GM20431 (cell line): Measurements from ENCODE around the gene TATDN3.

Source experiments
- in situ Hi-C: fragments of 300-500 bp; cut with MseI, MboI; formaldehyde crosslinking; loops from one replicate; pipeline ENCODE4 v1.15.0; 2020; ENCODE audit warnings: low sequenced_read_pairs; ENCODE audit not compliant: unreplicated experiment

Gene TATDN3, protein sequence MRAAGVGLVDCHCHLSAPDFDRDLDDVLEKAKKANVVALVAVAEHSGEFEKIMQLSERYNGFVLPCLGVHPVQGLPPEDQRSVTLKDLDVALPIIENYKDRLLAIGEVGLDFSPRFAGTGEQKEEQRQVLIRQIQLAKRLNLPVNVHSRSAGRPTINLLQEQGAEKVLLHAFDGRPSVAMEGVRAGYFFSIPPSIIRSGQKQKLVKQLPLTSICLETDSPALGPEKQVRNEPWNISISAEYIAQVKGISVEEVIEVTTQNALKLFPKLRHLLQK

DNA sequence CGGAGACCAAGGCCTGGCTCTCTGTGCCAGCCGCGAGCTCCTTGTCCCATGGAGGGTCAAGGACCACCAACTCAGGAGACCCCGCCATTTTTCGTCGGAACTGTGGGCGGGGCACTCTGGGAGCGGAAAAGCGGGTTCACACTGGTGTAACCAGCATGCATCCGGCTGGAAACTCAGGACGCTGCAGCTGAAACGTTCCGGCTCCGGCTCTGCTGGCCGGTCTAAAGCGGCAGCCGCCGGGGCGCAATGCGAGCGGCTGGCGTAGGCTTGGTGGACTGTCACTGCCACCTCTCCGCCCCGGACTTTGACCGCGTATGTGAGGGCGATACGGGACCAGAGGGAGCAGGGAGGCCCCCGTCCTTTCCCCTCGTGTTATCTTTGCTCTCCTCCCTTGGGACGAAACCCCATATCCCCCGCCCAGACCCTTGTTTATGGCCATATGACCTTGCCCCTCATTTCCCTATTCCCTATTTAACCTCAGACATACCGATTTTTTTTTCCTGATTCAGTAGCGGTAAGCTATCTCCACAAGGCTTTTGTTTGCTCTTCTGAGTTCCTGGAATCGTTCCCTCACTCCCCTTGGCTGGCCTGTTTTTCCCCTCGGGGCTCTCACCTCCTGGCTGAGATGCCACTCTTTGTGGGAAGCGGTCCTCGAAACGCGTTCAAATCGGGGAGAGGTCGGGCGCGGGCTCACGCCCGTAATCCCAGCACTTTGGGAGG is at the start of gene TATDN3, which contains the start of gene NSL1:
TSS of gene TATDN3 (plus strand) at position 219 of the 720 bp plus-strand sequence. CDS start at position 247, 28 bp downstream.
TSS of gene NSL1 (minus strand) at position 102 of the 720 bp plus-strand sequence. CDS start at position 88, 14 bp downstream.
- in situ Hi-C loops = no loop called here

DNA sequence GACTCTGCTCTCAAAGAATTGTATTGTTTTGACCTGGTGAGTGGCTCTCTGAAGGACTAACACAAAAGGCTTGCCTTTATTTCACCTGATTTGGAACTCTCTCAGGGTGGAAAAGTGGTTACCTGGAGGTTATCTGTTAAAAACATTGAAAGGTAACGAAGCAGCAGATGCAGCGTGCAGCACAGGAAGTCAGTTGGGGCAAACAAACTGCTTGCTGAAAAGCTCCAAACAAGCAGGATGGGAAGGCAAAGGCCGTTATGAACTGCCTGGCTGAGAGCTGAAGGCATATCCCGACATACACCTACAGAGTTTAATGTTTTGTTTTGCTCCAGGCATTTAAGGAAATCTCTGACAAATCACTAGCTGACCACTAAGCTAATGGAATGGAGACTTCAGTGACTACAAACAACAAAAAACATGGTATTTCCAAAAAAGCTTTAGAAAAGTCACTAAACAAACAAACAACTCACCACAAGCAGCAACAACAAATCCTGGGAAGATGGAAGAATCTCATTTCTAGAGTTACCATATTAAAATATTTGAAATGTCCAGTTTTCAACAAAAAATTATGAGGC is 47.7 kb upstream of the TATDN3 start:
- in situ Hi-C loops = no loop called here

DNA sequence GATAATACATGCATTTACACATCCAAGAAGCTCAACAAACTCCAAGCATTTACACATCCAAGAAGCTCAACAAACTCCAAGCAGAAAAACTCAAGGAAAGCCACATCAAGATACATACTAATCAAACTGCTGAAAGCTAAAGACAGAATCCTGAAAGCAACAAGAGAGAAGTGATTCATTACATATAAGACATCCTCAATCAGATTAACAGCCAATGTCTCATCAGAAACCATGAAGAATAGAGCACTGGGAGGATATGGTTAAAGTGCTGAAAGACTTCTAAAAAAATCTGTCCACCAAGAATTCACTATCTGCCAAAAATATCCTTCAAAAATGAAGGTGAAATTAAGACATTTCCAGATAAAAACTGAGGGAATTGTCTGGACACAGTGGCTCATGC is 46.4 kb upstream of the TATDN3 start:
- in situ Hi-C loops = no loop called here

DNA sequence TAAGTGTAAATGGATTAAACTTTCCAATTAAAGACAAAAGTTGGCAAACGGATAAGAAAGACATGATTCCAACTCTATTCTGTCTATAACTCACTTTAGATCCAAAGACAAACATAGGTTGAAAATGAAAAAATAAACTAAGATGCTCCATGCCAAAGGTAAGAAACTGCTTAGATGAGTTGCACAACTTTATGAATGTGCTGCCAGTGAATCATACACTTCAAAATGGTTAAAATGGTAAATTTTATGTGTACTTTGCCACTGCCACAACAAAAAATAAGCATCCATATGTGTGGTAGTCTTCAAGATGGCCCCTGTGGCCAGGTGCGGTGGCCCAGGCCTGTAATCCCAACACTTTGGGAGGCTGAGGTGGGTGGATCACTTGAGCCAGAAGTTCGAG is 45.1 kb upstream of the TATDN3 start:
- in situ Hi-C loops = no loop called here

DNA sequence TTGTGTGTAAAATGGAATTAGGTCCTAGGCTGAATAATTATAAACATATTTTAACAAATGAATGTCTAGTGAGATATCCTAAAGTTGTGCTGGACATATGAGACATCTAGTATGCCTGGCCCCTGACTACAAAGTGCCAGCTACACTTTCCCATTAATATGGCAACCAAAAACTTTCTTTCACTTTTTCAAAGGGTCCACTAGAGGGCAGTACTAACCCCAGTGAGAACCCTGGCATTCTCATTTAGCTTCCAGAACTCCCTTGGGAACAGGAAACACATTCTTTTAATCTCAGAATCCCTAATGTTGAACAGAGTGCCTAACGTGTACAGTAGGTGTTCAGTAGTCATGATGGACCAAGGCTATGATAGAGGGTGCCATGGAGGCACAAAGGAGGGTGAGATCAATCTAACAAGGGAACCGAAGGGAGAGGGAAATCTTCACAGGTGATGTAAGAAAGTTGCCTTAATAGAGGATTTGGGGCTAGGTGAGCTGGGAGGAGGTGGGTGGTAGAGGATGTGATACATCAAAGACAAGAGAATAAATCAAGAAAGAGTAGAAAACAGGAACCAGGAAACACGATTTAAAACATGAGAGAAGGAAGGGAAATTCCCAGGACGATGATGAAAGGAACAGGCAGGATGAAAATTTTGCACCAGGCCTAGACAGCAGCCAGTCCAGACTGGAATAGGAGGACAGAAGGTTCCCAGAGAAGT is 41.7 kb upstream of the TATDN3 start:
- in situ Hi-C loops = loop anchor here (25.0 kb wide), 2 partner anchors 88 to 288 kb away; no protein-coding TSS in a partner anchor

DNA sequence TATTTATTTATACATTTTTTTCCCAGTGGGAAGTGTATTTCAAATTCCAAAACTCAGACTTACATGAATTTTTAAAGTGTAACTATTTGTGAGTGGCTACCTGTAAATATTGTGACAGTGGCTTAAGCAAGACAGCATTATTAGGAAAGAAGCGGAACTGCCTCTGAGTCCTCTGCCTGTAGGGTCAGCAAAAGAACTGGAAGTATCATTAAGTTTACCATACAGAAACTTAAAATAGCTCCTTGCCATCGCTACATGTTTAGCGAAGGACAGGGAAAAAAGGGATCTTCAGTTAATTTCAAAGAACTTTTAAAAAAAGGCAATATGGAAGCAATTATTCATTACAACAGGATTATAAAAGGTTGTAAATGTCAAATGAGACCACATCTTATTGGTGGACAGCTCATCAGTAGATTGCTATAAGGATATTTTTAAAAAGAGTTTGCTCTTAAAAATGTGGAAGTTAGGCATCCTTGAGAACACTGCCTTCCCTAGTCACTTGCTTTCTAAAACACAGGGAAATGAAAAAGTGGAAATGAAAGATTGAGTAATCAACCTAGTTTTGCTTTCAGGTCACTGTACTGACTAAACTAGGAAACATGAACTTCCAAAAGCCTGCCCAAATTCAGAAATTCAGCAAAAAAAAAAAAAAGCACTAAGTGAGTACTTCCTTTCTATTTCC is 39.3 kb upstream of the TATDN3 start:
- in situ Hi-C loops = loop anchor here (25.0 kb wide), 2 partner anchors 90 to 290 kb away; no protein-coding TSS in a partner anchor

DNA sequence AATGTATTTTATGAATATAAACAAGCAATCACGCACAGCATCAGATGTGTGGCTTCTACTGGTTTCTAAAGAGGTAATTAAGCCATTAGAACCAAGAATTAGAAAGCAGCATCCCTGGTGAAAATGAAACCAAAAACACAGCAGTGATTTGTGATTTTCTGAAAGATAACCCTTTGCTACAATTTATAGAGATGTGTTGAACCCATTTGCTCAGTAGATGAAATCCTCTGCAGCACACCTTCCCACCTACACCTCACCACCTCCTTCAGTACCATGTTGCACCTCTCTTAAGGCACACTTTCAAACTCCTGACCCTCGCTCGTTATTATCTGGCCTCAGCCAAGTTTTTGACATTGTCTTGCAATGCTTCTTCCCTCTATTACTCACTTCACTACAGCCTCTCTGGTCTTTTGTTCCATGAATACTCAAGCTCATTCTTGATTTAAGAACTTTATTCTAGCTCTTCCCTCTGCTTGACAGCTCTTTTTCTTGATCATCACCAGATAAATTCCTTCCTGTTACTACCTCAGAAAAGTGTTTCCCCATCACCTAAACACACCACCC is 38.7 kb upstream of the TATDN3 start:
- in situ Hi-C loops = loop anchor here (25.0 kb wide), 2 partner anchors 91 to 291 kb away; no protein-coding TSS in a partner anchor

DNA sequence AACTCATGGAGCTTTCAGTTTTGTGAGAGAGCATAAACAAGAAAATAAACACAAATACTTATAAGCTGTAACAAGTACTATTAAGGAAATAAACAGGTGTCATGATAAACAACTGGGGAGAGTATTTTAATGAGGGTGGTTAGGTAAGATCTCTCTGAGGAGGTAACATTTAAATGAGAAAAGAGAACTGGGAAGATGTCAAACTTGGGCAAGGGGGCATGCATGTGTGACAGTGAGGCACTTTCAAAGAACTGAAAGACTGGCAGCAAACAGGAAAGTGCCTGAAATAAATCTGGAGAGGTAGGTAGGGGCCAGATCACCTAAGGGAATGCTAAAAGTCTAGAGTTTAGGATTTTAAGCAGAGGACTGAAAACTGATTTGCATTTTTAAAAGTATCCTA is 37.9 kb upstream of the TATDN3 start:
- in situ Hi-C loops = loop anchor here (25.0 kb wide), 2 partner anchors 91 to 291 kb away; no protein-coding TSS in a partner anchor

DNA sequence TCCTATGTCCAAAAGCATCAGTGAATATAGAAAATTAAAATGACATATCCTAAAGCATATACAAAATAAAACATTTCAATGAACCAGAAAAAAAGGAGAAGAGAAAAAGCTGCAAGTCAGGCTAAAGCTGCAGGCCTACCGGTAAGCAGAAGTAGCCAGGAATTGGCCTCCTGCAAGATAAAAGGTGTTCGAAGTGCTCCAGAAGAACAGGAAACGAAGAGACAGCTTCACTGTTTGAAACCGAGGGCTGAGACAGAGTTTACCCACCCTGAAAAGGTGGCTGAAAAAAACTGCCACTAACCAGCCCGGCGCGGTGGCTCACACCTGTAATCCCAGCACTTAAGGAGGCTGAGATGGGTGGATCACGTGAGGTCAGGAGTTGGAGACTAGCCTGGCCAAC is 37.5 kb upstream of the TATDN3 start:
- in situ Hi-C loops = loop anchor here (25.0 kb wide), 2 partner anchors 92 to 292 kb away; no protein-coding TSS in a partner anchor

DNA sequence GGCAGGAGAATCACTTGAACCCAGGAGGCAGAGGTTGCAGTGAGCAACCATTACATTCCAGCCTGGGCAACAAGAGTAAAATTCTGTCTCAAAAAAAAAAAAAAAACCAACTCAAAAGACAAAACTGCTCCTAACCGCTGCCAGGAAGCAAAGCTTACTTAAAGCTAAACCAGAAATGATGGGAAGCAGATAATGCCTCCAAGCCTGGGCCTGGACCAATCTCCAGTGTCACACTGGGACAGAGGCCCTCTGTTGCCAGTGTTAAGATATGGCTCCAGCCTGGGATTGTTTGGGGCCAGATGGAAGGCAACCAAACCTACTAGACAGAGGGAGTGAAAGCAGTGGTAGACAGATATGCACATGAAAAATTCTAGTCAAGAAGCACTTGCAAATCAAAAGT is 37.0 kb upstream of the TATDN3 start:
- in situ Hi-C loops = loop anchor here (25.0 kb wide), 2 partner anchors 92 to 292 kb away; no protein-coding TSS in a partner anchor

DNA sequence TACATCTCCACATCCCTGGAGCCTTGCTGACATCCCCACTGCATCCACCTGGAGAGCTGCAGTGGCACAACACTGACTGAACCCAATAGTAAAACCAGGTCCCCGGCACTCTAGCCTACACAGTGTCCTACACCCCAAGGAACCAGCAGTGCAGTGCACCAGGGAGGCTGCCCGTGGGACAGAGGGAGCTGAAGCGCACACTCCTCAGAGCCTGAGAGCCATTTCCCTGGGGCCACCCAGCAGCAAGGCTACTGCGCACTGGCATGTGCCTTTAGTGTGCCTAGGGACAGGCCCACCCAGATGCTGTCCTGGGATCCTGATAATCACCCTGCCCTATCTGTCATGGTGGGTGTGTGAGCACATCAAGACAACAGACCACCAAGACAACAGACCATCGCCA is 32.0 kb upstream of the TATDN3 start:
- in situ Hi-C loops = loop anchor here (25.0 kb wide), 2 partner anchors 97 to 297 kb away; no protein-coding TSS in a partner anchor

DNA sequence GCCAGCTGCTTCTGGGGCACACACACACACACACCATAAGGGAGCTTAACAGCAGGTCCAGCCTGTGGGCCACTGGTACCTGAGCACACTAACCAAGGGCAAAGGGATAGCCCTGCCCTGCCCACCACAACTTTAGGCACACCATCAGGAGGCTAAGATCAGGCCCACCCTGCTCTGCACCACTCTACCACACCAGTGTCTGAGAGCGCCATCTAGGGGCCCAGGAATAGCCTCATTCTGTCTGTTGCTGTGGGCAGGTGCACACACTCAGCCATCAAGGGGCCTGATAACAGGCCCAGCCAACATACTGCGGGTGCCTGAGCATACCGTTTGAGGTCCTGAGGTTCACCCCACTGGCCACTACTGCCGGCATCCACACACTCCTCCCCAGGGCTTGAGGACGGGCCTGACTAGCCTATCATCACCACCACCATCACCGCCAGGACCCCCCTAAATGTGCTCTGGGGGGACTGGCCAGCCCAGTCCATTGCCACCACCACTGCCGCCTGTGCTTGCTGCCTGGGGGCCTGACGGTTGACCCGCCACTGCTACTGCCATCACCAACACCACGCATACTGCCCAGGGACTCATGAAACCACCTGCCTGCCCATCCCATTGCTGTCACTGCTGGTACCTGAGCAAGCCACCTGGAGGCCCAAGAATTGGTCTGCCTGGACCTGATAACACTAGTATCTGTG is 31.4 kb upstream of the TATDN3 start:
- in situ Hi-C loops = loop anchor here (25.0 kb wide), 2 partner anchors 98 to 298 kb away; no protein-coding TSS in a partner anchor

DNA sequence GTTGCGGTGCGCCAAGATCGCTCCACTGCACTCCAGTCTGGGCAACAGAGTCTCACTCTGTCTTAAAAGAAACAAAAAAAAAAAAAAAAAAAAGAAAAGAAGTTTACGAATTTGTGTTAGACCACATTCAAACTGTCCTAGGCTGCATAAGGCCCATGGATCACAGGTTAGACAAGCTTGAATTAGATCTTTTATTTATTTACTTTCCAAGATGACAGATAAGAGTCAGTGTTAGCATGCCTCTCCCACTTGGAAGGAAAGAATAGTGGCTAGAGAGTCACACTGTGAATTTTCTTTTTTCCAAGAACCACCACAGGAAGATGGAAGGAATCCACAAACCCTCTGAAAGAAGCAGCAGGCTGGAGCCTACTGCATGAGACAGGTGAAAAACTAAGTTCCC is 29.5 kb upstream of the TATDN3 start:
- in situ Hi-C loops = loop anchor here (25.0 kb wide), 2 partner anchors 100 to 300 kb away; no protein-coding TSS in a partner anchor

DNA sequence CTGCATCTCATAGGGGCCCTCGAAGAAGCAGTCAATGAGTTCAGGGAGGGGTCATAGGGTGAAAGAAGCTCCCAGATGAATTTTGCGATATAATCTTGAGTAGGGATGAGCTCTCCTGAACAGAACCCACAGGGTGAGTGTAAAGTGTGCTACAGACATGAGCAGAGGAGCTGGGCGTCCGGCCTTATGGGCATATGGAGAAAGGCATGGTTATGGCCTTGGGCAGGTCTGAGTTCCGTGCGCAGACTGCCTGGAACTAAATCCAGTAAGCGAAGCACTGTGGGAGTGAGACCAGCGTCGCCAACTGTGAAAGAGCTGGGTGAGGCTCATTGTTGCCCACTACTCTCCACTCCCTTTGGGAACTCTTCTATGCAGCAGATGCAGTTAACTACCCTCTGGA is 28.9 kb upstream of the TATDN3 start:
- in situ Hi-C loops = loop anchor here (25.0 kb wide), 2 partner anchors 101 to 301 kb away; no protein-coding TSS in a partner anchor

DNA sequence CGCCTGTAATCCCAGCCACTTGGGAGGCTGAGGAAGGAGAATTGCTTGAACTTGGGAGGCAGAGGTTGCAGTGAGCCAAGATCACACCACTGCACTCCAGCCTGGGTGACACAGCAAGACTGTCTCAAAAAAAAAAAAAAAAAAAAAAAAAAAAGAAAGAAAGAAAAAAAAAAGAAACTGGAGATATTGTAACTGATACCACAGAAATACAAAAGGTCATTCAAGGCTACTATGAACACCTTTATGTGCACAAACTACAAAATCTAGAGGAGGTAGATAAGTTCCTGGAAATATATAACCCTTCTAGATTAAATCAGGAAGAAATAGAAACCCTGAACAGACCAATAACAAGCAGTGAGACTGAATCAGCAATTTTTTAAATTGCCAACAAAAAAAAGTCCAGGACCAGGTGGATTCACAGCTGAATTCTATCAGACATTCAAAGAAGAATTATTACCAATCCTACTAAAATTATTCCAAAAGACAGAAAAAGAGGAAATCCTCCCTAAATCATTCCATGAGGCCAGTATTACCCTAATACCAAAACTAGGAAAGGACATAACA is 26.9 kb upstream of the TATDN3 start:
- in situ Hi-C loops = loop anchor here (25.0 kb wide), 2 partner anchors 102 to 302 kb away; no protein-coding TSS in a partner anchor

DNA sequence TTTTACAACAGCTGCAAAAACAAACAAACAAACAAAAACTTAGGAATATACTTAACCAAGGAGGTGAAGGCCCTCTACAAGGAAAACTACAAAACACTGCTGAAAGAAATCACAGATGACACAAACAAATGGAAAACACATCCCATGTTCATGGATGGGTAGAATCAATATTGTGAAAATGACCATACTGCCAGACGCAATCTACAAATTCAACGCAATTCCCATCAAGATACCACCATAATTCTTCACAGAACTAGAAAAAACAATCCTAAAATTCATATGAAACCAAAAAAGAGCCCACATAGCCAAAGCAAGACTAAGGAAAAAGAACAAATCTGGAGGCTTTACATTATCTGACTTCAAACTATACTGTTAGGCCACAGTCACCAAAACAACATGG is 24.9 kb upstream of the TATDN3 start:
- in situ Hi-C loops = loop anchor here (25.0 kb wide), 2 partner anchors 105 to 305 kb away; no protein-coding TSS in a partner anchor

DNA sequence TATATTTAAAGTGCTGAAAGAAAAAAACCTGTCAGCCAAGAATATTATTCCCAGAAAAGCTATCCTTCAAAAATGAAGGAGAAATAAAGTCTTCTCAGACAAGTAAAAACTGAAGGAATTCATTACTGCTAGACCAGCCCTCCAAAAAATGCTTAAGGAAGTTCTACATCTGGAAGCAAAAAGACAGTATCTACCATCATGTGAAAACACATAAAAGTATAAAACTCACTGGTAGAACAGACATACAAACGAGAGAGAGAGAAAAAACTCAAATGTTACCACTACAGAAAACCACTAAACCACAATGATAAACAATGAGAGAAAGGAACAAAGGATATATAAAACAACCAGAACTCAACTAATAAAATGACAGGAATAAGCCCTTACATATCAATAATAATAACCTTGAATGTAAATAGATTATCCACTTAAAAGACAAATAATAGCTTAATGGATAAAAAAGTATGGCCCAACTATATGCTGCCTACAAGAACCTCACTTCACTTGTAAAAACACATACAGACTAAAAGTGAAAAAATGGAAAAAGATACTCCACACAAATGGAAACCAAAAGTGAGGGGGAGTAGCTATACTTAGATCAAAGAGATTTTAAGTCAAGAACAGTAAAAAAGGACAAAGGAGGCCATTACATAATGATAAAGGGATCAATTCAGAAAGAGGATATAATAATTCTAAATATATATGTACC is 22.1 kb upstream of the TATDN3 start:
- in situ Hi-C loops = loop anchor here (25.0 kb wide), 2 partner anchors 107 to 307 kb away; no protein-coding TSS in a partner anchor
